ENCODE data around the gene RYR2.
"Not testable (repeated sequence)": the region's sequence is repeated elsewhere in the genome, so short reads cannot be mapped to it uniquely, and the experiment has no call there.

Gene RYR2

DNA sequence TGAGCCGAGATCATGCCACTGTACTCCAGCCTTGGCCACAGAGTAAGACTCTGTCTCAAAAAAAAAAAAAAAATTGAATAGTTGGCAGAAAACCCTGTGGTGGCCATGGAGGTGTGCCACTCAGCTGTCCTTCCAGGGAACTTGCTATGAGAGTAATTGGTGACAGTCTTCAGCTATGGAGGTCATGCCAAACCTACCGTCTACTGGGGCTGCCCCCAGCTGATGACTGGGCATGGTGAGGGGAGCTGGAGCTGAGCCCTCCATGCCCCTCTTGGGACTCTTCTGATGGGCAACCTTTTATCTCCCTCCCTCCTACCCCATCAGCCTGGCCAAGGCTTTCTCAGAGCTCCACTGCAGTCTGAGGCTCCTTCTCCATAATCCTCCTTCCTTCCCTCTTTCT, 84.2 kb downstream of the RYR2 start:
- DNase-seq (ENCODE audit: low read depth, low spot score), result no peak
- H3K4me3 ChIP-seq (ENCODE audit: low read length), result no peak overlapping the region

DNA sequence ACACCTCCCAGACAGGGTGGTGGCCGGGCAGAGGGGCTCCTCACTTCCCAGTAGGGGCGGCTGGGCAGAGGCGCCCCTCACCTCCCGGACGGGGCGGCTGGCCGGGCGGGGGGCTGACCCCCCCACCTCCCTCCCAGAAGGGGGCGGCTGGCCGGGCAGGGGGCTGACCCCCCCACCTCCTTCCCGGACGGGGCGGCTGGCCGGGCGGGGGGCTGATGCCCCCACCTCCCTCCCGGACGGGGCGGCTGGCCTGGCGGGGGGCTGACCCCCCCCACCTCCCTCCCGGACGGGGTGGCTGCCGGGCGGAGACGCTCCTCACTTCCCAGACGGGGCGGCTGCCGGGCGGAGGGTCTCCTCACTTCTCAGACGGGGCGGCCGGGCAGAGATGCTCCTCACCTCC, 85.3 kb downstream of the RYR2 start:
- DNase-seq (ENCODE audit: low read depth, low spot score); H3K4me3 ChIP-seq (ENCODE audit: low read length): not testable (repeated sequence)

DNA sequence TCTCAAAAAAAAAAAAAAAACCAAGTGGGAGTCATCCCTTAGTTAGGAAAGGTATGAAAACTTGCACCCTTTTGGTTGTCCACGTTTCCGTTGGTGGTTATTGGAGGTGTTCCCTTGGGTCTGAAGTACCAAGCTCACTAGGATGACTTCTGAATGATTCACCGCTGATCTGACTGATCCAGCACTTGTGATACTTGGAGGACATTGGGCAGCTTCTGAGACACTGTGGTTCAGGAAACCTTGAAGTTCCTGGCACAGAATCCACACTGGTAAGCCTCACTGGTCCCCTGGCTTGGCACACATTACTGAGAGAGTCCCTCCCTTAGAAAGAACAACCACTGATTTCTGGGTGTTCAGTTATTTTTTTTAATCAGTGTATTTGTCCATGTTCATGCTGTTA, 91.9 kb downstream of the RYR2 start:
- H3K4me3 ChIP-seq (ENCODE audit: low read length), result no peak overlapping the region
- DNase-seq (ENCODE audit: low read depth, low spot score), result no peak

DNA sequence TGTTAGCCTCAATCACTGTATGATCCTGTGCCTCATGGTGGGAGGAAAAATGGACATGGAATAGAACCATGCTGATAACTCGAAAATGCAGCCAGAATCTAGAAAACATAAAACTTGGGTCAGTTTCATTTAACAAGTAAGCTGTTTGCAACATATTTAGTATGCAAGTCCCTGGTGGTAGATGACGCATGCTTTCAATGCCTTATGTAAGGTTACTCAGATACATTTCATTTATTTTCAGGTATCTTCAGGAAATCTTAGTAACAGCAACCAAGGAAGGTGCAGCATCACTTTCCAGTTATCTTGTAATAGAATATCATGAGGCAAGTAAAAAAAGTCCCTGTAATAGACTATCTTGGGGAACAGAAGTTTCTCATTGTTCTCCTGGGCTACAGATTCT, 92.9 kb downstream of the RYR2 start:
- DNase-seq (ENCODE audit: low read depth, low spot score), result no peak
- H3K4me3 ChIP-seq (ENCODE audit: low read length), result no peak overlapping the region

DNA sequence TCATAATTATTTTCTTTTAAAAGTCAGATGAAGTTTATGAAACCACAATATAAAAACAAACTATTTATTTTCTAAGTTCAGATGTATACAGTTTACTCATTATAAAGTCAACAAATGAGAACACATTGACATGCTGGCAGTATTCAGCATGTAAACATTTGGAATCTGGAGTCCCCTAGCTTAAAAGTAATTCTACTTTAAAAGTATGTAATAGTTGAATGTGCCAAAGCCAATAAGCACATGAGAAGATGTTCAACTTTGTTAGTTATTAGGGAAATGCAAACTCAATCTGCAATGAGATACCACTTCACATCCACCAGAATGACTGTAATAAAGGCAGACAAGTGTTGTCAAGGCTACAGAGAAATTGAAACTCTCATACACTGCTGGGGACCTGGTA, 96.6 kb downstream of the RYR2 start:
- no peak overlapping the region for H3K4me3 ChIP-seq (ENCODE audit: low read length)
- DNase-seq (ENCODE audit: low read depth, low spot score), result no peak

DNA sequence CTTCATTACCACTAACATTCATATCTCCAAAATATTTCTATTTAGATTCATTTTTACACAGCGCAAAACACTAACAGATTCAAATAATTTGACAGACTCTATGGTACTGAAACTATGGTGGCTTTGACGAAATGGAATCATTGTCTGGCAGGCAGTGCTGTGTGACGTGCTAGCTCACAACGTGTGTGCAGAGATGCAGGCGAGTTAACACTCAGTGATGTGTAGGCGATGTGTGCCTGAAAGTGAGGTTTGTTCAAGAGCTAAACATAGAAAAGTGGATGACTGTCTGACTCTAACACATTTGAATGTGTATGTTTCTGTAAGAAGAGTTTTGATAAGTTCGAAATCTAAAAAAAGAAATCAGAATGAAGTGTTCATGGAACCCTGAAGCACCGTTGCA, 97.7 kb downstream of the RYR2 start:
- no peak for DNase-seq (ENCODE audit: low read depth, low spot score)
- no peak overlapping the region for H3K4me3 ChIP-seq (ENCODE audit: low read length)

DNA sequence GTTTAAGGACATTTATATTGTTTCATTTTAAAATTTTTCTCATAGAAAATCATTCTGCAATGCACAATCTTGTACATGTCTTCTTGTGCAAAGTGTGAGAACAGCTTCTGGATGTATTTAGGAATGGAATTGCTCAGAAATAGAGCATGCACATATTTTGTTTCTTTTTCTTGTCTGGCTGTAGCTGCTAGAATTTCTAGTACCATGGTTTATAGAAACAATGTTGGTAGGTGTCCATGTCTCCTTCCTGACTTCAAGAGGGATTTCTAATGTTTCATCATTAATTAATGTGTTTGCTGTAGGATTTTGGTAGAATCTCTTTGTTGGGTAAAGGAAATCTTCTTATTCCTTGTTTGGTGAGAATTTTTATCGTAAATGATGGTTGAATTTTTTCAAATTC, 99.0 kb downstream of the RYR2 start:
- DNase-seq (ENCODE audit: low read depth, low spot score), result no peak
- H3K4me3 ChIP-seq (ENCODE audit: low read length), result no peak overlapping the region

DNA sequence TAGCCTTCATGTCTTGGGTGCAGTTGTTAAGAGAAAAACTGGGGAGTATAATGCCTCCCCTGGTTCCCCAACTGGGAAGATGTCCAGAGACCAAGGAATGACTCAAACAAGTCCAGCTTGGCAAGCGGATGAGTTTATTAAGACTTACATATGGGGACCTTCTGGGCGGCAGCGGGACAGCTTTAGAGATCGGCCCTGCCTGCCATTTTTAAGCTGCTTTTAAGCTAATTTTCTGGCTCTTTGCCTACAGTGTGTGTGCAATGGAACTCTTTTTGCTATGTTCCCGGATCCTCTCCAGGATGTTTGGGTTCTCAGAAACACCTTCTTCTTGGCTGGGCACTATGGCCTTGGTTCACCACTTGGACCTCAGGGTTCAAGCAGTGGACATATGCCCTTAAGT, 99.5 kb downstream of the RYR2 start:
- H3K4me3 ChIP-seq (ENCODE audit: low read length), result no peak overlapping the region
- no peak for DNase-seq (ENCODE audit: low read depth, low spot score)

DNA sequence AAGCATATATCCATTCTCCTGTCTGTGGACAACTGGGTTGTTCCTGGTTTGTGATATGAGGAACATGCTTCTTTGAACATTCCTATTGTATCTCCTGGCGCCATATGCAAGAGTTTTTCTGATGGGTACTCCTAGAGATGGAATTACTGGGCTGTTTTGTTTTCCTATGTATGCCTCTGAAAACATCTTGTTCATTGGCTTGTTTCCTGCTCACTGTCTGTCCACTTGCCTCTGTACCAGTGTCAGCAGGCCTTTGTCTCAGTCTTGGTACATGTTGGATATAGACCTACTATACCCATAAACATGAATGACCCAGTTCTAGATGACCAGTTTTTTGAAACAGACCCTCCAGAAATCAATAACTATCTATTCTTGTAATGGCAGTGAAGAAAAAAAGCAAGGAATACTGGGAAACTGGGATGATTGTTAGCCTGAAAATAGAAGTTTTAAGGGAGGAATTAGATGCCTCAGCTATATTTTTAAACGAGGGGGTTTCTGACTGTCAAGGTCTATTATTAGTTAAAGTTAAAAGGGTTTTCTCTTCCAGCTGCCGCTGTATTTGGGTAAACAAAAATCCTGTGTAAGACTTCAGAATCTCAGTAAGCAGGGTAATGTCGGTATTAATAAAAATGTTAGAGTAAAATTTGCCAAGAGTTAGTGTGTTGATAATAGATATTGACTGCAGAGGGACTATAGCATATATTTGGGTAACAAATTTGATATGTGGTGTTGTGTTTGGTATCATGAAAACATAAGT, 103.6 kb downstream of the RYR2 start:
- DNase-seq (ENCODE audit: low read depth, low spot score), result no peak

DNA sequence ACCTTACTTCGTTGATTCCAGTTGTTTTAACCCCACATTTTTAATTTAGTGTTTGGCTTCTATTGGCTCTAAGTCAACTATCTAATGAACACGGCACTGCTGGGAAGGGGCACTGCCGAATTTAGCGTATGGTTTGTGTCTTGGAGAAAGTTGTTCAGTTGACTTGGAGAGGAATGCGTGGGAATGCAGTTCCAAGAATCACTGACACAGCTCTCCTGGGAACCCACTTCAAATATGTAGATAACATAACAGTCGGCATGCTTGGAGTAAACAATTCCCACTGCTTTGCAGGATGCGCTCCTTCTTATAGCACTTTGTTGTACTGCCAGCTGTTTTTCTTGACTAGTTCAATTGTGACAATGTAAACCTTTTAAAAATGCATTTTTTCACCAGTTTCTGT, 104.3 kb downstream of the RYR2 start:
- DNase-seq (ENCODE audit: low read depth, low spot score), result no peak
- H3K4me3 ChIP-seq (ENCODE audit: low read length), result no peak overlapping the region

More for the DNA sequence above, 103.6 kb downstream of the RYR2 start:
- H3K4me3 ChIP-seq (ENCODE audit: low read length), result no peak overlapping the region

DNA sequence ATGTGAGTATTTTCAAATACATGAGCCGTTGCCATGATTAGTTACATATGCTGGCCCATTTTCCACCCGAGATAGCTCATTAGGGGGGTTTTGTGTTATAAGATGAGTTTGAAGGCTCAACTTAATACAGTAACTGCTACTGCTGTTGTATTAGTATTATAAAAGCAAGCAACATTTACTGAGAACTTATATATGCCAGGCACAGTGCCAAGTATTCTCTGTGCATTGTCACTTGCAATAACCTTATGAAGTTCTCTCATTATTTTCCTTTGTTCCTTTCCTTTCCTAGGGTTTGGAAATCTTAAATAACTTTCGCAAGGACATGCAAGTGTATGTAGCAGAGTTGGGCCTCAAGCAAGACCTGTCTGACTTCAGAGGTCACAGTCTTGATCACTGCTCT, 107.9 kb downstream of the RYR2 start:
- no peak for DNase-seq (ENCODE audit: low read depth, low spot score)

DNA sequence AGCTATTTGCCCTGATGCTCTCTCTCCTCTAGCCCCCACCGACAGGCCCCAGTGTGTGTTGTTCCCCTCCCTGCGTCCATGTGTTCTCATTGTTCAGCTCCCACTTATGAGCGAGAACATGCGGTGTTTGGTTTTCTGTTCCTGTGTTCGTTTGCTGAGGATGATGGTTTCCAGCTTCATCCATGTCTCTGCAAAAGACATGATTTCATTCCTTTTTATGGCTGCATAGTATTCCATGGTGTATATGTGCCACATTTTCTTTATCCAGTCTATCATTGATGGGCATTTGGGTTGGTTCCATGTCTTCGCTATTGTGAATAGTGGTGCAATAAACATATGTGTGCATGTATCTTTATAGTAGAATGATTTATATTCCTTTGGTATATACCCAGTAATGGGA, 110.0 kb downstream of the RYR2 start:
- not testable (repeated sequence) for DNase-seq (ENCODE audit: low read depth, low spot score); H3K4me3 ChIP-seq (ENCODE audit: low read length)

More for the DNA sequence above, 107.9 kb downstream of the RYR2 start:
- no peak overlapping the region for H3K4me3 ChIP-seq (ENCODE audit: low read length)

DNA sequence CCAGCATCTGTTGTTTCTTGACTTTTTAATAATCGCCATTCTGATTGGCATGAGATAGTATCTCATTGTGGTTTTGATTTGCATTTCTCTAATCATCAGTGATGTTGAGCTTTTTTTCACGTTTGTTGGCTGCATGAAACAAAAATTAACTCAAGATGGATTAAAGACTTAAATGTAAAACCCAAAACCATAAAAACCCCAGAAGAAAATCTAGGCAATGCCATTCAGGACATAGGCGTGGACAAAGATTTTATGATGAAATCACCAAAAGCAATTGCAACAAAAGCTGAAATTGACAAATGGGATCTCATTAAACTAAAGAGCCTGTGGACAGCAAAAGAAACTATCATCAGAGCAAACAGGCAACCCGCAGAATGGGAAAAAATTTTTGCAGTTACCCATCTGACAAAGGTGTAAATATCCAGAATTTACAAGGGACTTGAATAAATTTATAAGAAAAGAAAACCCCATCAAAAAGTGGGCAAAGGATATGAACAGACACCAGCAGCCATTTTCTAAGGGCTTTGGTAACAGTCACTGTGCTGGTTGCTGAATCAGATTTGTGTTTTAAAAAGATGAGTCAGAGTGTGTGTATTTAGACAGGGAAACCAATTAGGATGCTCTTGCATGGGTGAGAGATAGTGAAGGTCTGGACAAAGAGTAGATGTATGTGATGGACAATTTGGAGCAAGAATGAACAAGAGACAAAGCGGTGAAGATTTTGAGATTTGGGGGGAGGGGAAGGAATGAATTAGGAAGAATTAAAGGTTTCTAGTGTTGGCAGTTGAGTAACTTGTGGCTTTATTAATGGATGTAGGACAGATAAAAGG, 110.7 kb downstream of the RYR2 start:
- no peak for DNase-seq (ENCODE audit: low read depth, low spot score)
- no peak overlapping the region for H3K4me3 ChIP-seq (ENCODE audit: low read length)

DNA sequence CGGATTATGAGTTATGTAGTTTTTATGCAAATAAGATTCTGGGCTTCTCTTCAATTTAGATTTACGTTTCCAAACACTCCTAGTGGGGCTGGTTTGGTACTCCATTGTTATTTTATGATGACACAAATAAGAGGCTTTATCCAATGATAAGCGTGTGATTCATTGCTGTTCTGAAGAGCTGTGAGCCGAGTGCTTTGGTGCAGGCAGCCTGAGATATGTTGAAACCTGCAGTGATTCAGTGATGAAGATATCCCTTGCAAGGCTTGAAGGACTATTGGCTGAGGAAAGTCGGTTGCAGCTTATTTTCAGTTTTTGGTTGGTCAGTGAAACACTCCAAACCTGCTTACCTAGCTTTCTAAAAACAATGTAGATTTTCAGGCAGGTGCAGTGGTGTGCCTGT, 112.2 kb downstream of the RYR2 start:
- no peak for DNase-seq (ENCODE audit: low read depth, low spot score)
- no peak overlapping the region for H3K4me3 ChIP-seq (ENCODE audit: low read length)

DNA sequence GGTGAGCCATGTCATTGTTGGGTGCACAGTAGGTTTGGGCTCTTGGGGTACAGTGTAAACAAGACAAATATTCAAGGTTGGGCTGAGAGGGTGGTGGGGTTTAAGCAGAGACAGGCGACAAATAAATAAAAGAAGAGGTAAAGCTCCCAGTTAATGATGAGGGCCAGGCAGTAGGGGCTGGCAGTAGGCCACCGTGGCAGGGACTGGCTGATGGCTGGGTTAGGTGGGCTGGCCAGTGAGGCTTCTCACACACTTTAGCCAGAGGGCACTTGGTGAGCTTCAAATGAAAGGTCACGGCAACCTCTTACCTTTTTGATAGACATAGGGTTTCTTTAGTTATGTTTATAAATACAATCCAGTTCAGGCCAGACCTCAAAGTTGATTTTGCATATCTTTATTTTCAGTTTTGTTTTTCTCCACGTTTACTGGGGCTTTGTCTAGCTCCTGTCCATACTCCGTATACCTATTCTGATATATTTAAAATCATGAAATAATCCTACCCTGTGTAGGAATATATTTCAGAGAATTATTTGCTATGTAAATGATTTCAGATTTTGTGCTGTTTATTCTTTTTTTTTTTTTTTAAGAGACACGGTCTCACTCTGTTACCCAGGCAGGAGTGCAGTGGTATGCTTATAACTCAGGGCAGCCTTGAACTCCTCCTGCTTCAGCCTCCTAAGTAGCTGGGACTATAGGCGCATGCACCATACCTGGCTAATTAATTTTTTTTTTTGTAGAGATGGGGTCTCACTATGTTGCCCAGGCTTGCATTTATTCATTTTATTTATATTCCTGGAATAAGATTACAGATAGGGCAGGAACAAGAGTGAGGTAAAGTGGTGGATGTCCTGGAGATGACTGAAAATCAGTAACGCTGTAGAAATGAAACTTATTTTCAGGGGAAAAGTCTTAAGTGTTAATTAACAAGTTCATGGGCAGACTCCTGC, 122.7 kb downstream of the RYR2 start:
- no peak for DNase-seq (ENCODE audit: low read depth, low spot score)
- no peak overlapping the region for H3K4me3 ChIP-seq (ENCODE audit: low read length)

DNA sequence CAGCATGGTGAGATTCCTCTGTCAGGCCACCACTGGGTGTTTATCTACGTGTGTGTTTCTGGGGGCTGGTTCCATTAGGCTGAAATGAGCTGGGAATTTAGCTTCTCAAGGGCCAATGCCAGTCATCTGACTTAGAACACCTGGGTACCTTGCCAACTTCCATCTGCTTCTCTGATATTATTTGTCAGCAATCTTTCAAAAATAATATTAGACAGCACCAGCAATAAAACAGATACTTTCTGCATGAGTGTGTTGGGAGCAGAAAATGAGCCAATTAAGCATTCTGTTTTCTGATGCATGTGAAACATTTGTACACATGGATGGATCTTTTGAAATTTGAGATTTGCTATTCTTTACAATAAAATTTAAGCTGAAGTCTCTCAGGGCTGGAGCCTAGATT, 124.1 kb downstream of the RYR2 start:
- DNase-seq (ENCODE audit: low read depth, low spot score), result no peak
- H3K4me3 ChIP-seq (ENCODE audit: low read length), result no peak overlapping the region

DNA sequence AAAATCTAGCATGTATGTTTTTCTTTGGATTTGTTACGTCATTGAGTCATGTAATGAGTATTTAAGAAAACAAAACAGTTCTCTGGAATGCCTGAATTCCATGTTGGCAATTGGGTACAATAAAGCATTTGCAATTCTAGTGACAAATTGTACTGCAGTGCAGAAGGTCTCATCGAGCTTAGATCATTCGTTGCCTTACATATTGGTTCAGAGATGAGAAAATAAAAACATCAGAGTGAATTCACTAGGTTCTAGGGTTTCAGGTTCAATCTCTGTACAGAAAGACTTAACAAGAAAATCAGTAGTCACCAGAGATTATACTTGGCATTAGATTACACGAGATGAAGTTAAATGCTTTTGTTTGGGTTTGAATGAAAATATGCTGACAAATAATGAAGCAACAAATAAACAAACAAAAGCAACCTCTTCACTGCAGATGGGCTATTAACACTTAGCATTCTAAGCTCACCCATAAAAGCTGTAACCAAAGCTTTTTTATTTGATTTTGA, 124.7 kb downstream of the RYR2 start:
- no peak for DNase-seq (ENCODE audit: low read depth, low spot score)
- H3K4me3 ChIP-seq (ENCODE audit: low read length), result no peak overlapping the region

DNA sequence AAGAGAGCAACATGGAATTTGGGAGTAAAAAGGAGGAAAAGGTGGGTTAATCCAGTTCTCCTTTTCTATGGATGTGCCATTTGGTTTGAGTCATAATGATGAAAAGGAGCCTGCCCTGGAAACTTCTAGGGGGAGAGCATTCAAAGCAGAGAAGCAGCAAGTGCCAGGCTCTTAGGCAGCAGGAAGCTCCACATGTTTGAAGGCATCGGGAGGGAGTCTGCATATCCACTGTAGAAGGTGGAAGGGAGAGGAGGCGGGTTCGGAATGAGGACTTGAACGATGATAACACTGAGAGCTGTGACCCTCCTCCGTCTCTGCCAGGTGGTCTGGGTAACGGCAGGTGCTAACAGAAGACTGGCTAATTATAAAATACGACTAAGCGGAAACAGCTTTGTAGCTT, 128.2 kb downstream of the RYR2 start:
- H3K4me3 ChIP-seq (ENCODE audit: low read length), result no peak overlapping the region
- no peak for DNase-seq (ENCODE audit: low read depth, low spot score)

DNA sequence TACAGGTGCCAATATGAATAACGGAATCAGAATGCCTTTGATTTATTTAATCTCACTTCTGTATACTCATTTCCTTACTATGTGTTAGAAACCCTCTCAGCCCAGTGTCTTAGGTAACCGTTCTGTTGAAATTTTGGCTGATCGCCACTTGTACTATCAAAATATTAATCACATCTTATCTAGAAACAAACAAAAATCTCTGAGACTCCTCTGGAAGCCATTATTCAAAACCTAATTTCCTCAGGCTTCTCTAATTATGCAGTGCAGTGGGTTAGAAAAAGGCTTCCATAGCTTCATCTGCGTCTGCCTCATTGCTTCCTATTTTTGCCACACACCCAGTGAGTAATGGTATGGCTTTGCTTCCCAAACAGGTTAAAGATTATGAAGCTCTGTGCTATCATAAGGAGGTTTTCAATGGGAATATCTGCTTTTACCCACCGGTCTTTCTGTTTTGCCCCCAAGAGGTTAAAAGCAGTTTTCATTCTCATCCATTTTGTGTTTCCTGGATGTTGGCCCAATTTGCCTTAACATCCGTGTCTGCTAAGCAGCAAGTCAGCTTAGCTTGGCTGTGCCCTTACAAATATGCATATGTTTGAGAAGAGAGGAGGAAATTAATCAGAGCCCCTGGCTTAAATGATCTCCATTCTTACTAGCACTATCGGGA, 129.6 kb downstream of the RYR2 start:
- DNase-seq (ENCODE audit: low read depth, low spot score), result no peak
- H3K4me3 ChIP-seq (ENCODE audit: low read length), result no peak overlapping the region

All from Jurkat, Clone E6-1 (cell line).